ENCODE measurements around the gene ACADS.
A peak's percentile ranks its signal among the peaks of the same experiment; 100 is the strongest.

DNA sequence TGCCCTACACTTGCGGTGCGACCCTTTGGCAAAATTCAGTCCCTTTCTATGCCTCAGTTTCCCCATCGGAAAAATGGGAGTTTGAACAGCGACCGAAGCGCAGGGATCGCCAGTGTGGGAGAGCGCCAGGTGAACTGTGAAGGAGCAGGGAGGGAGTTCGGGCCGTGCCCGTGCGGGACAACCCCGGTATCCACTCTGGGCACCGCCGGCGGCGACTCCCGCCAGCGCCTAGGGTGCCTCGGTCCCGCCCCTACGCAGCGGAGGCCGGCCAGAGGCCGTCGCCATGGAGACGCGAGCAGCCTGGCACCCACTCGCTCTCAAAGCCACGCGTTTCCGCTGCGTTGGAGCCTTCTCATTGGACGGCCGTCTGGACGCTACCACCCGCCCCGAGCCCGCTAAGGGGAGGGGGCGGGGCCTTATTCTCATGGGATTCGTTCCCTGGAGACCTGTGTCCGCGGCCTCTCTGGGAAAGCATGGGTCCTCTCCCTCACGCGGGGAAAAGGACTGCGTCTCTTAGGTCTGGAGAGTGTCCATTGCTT, 39.4 kb upstream of the ACADS start:
- no peak for TF ChIP-seq EZH2 (IDR thresholded peaks at IDR 0.05)
- peak; percentile 82 for TF ChIP-seq POLR2AphosphoS5 (IDR thresholded peaks at IDR 0.05; ENCODE audit: borderline replicate concordance, low read depth, low read length)
- TF ChIP-seq FOXP2 (optimal IDR thresholded peaks at IDR 0.05; ENCODE audit: control extremely low read depth, extremely low read length, insufficient read depth) = no peak

Measured in SK-N-MC (cell line).